ENCODE measurements around the gene ZNF618. TPM values are rescaled to one million over a fixed set of nuclear protein-coding genes. Genes with fewer than 3 reads are reported as not detected.

ZNF618 gene
- total RNA-seq, 2 experiments from 2014 or later: 0.27 to 0.70 TPM

DNA sequence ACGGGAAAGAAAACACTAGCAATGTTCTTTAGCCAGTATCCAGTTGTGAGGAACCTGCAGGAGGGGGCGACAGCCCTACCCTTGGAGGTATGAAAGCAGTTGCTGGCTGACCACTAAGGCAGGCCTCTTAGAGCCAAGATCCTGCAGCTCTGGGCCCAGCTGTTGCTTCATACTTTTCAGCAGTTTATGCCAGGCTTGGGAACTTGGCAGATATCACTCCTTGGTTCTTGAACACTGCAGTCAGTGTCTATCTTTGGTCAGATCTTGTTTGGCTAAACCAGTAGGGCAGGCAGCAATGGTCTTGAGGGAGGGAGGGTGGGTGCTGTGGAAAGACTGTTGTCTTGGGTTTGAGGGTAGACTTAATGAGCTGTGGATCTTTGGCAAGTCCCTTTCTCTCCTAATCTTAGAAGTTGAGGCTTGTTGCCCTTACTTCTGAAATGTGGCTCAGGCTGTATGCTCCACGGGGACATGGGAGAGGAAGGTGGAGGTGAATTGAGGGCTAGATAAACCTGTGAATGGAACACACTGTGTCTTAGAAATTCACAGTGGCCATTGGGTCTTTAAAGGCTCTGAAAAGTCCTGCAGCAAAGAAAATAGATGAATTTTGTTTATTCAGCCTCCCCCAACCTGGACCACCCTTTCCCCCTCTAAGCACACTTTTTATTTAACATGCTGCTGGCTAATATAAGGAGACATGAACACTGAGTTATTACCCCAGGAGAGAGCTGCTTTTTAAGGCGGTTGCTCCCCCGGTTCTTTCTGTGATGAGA, 37.5 kb downstream of the ZNF618 start:
- Mint-ChIP-seq H3K4me1 (no peaks in the 10 kb centered on the region), H3K4me3 (no peak overlapping the region), H3K27me3 (no peaks in the 10 kb centered on the region), H3K36me3 (no peaks in the 10 kb centered on the region), H3K27ac (no peak overlapping the region), H3K9me3 (no peaks in the 10 kb centered on the region)
- no peak for DNase-seq

DNA sequence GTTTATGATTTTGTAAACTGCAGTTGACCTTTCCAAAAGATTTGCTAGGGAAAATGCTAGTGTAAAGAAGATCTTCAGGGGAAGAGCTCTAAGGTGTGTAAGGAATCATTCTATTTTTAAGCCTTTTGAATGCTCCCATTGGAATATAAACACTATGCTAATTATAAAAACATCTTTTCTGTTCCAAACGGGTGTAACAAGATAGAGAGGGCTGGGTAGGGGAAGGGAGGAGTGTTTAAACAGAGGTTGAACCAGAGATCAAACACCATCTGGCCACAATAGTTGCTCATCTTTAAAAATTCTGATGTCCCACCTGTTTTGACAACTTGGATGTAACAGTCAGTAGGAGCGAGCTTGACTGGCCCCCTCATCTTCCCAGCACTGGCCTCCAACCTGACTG, 38.4 kb downstream of the ZNF618 start:
- H3K27ac Mint-ChIP-seq: no peak overlapping the region
- no peaks in the 10 kb centered on the region for H3K36me3 Mint-ChIP-seq
- H3K27me3 Mint-ChIP-seq: no peaks in the 10 kb centered on the region
- no peaks in the 10 kb centered on the region for H3K4me1 Mint-ChIP-seq
- DNase-seq: no peak
- H3K9me3 Mint-ChIP-seq: no peaks in the 10 kb centered on the region
- H3K4me3 Mint-ChIP-seq: no peak overlapping the region

DNA sequence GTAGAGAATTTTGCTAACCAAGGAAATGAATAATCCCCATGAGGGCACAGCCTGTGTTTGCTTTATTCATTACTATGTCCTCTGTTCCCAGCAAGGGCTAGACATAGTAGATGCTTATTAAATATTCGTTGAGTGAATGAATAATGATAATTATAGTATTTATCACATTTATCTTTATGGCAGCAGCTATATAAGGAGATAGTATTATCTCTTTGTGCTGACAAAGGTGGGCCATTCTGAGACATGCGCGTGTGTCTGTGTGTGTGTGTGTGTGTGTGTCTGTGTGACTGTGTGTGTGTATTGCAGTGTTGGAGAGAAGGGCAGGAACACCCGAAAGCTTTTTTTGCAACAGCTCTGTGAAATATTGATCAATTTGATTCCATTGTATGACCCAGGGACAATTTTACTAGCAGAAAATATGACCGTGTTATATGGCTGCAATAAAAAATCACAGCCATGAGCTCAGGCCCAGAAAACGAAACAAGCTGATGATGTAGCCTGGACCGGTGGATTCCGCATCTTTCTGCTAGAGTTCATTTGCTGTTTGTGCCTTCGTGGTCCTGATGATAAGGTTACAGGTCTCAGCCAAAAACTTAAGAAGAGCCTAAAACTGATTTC, 39.8 kb downstream of the ZNF618 start:
- no peak for DNase-seq
- Mint-ChIP-seq H3K4me3 (no peak overlapping the region), H3K27ac (no peak overlapping the region), H3K4me1 (no peaks in the 10 kb centered on the region), H3K27me3 (no peaks in the 10 kb centered on the region), H3K36me3 (no peaks in the 10 kb centered on the region), H3K9me3 (no peaks in the 10 kb centered on the region)

DNA sequence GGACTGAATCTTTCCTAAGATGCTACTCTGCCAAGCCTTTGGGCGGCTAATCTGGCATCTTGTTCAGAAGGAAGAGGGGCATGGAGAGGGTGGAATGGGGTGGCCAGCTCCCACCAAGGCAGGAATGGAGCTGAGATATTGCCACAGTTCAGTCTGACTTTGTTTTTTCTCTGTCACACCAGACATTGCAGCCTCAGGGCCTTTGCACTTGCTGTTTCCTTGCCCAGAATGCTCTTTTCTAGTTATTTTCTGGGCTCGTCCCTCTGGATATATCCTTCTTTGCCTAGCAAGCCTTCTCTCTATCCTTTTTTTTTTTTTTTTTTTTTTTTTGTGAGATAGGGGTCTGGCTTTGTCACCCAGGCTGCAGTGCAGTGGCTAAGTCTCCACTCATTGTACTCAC, 40.8 kb downstream of the ZNF618 start:
- no peak for DNase-seq
- no peak overlapping the region for H3K4me3 Mint-ChIP-seq
- H3K27ac Mint-ChIP-seq: no peak overlapping the region
- H3K27me3 Mint-ChIP-seq: no peaks in the 10 kb centered on the region
- H3K4me1 Mint-ChIP-seq: peaks cover under 1% of the 10 kb centered on the region
- H3K36me3 Mint-ChIP-seq: no peaks in the 10 kb centered on the region
- H3K9me3 Mint-ChIP-seq: no peaks in the 10 kb centered on the region

DNA sequence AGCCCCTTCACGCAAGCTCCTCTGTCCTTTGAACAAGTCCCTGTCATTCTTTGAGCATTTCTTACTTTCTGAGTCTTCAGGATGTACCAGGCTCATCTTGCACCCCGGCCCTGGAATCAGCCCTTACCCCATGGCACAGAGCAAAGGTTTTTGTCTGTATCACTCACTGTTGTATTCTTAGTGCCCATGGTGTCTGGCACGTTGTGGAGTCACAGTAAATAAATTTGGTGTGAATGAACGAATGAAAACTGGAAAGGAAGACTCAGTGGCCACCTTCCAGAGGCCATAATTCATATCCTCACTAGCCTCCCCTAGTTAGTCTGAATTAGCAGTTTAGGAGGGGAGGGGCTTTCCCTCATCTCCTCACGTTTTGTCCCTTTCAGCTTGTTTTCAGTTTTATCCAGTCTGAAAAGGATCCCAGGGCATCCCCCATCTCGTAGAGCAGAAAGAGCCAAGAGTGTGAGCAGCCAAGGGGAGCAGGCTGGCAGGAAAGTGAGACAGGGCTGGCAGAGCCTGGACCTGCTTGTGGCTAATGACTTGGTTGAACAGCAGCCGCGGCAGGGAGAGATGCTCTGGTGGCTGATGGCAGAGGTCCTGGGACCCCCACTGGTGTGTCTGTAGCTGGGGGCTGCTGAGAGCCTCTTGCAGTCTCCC, 42.7 kb downstream of the ZNF618 start:
- peaks cover 2% of the 10 kb centered on the region for H3K4me1 Mint-ChIP-seq

DNA sequence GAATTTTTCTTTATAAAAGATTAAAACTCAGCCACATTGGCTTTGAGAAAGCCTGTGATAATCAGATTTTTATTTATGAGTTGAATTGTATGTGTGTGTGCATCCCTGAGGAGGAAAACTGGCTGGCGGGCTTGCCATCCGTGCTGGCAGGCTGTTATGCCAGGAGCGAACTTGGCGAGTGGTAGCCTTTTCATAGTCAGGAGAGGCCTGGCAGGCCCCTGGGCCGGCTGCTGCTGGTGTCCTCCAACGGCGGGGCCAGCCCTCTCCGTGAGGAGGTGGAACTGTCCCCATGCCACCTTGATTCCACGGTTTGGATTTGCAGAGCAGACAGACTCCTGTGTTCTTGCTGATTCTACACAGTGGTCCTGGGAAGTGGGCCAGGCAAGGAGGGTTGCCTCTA, 43.3 kb downstream of the ZNF618 start:
- Mint-ChIP-seq H3K27me3 (no peaks in the 10 kb centered on the region), H3K36me3 (no peaks in the 10 kb centered on the region), H3K9me3 (no peaks in the 10 kb centered on the region), H3K27ac (no peak overlapping the region), H3K4me1 (peaks cover 2% of the 10 kb centered on the region), H3K4me3 (no peak overlapping the region)
- no peak for DNase-seq

More for the DNA sequence above, 42.7 kb downstream of the ZNF618 start:
- Mint-ChIP-seq H3K36me3 (no peaks in the 10 kb centered on the region), H3K9me3 (no peaks in the 10 kb centered on the region), H3K27ac (no peak overlapping the region), H3K4me3 (no peak overlapping the region), H3K27me3 (no peaks in the 10 kb centered on the region)
- DNase-seq: no peak

DNA sequence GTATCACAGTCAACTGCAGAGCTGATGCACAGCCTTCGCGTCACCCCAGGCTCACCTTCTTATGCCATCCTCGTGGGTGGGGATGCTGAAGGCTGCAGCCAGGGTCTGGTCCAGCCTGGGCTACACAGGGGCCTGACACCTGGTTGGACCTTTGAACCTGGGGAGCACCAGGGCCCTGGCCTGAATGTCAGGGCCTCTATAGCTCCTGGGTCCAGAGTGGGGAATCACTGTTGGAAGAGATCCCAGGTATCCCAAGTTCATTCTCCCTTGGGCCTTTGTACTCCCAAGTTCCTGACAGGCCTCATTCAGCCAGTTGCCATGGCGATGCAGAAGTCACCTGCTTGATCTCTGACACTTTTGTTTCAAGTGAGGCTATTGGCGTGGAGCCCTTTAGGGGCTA, 43.8 kb downstream of the ZNF618 start:
- H3K36me3 Mint-ChIP-seq: no peaks in the 10 kb centered on the region
- no peak overlapping the region for H3K4me3 Mint-ChIP-seq
- no peaks in the 10 kb centered on the region for H3K27me3 Mint-ChIP-seq
- DNase-seq: no peak
- H3K9me3 Mint-ChIP-seq: no peaks in the 10 kb centered on the region
- H3K27ac Mint-ChIP-seq: peak overlapping the region; percentile 9
- H3K4me1 Mint-ChIP-seq: peaks cover 2% of the 10 kb centered on the region

DNA sequence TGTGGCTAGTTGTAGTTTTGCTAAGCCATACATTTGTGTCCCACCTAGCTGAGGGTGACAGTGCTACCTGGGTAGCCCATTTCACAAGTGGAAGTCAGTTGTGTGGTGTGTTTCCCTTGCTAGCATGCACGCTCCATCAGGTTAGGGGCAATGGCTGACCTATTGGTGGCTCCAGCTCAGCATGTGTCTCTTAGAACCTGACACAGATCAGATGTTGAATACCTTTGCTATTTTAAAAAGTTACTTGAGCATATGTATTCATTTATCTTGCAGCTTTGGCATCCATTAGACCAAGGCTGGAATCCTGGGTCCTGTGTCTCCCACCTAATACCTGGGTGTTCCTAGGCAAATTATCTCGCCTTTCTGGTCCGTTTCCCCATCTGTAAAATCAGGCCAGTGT, 44.8 kb downstream of the ZNF618 start:
- H3K36me3 Mint-ChIP-seq: no peaks in the 10 kb centered on the region
- DNase-seq: no peak
- H3K4me3 Mint-ChIP-seq: no peak overlapping the region
- no peak overlapping the region for H3K27ac Mint-ChIP-seq
- peaks cover 2% of the 10 kb centered on the region for H3K4me1 Mint-ChIP-seq
- no peaks in the 10 kb centered on the region for H3K27me3 Mint-ChIP-seq
- peaks cover 1% of the 10 kb centered on the region for H3K9me3 Mint-ChIP-seq

DNA sequence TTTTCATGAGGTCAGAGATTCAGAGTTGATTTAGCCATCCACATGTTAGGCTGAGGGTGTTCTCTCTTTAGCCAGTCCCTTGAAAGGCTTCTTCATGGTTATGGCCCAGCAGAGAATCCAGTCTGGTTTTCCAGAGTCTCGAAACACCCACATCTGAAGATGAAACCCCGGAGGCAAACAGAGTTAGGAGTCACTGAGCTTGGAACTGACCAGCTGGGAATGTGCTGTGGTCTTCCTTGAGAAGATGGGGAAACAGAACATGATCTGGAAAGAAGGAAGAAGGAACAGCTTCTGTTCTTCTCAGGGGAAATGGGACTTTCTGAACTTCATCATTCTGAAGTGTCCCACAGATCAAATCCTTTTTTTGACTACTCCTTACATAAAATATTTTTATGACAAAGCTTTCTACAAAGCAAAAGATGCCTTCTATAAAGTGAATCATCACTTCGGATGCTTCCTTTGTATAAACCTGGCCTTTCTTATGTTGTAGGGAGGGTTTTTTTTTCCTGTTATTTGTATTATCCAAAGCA, 45.4 kb downstream of the ZNF618 start:
- peaks cover 4% of the 10 kb centered on the region for H3K9me3 Mint-ChIP-seq
- H3K4me3 Mint-ChIP-seq: no peak overlapping the region
- no peaks in the 10 kb centered on the region for H3K27me3 Mint-ChIP-seq
- no peak overlapping the region for H3K27ac Mint-ChIP-seq
- no peaks in the 10 kb centered on the region for H3K36me3 Mint-ChIP-seq
- peaks cover 2% of the 10 kb centered on the region for H3K4me1 Mint-ChIP-seq
- DNase-seq: no peak

DNA sequence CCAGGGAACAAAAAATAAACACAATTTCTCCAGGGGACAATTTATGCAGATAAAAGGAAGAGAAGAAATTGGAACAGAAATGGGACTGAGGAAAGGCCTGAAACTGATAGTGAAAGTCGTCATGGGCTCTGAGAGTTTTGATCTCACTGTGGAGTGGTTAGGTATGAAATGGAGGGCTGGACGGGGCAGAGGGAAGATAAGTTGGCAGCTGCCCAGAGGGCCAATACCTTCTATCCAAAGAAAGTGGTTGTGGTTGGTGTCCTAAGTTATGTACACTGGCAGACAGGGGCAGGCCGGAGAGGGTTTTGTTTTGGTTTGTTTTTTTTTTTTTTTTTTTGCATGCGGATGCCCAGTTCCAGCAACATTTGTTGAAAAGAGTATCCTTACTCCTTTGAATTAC, 46.1 kb downstream of the ZNF618 start:
- Mint-ChIP-seq H3K36me3 (no peaks in the 10 kb centered on the region), H3K4me1 (peaks cover 2% of the 10 kb centered on the region), H3K27me3 (no peaks in the 10 kb centered on the region), H3K9me3 (peaks cover 6% of the 10 kb centered on the region), H3K27ac (no peak overlapping the region), H3K4me3 (no peak overlapping the region)
- DNase-seq: no peak

DNA sequence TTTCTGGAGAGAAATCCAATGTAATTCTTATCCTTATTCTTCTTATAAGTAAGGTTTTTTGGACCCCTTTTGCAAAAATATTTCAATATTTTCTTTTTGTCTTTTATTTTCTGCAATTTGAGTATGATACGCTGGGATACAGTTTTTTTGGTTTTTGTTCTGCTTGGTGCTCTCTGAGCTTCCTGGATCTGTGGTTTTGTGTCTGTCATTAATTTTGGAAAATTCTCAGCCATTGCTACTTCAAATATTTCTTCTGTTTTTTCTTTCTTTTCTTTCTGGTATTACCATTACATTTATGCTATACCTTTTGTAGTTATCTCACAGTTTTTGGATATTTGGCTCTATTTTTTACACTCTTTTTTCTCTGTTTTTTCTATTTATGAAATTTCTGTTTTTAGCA, 50.1 kb downstream of the ZNF618 start:
- DNase-seq: no peak
- H3K9me3 Mint-ChIP-seq: peaks cover 14% of the 10 kb centered on the region
- H3K27me3 Mint-ChIP-seq: no peaks in the 10 kb centered on the region
- H3K27ac Mint-ChIP-seq: no peak overlapping the region
- H3K4me3 Mint-ChIP-seq: no peak overlapping the region
- peaks cover 2% of the 10 kb centered on the region for H3K4me1 Mint-ChIP-seq
- H3K36me3 Mint-ChIP-seq: no peaks in the 10 kb centered on the region

DNA sequence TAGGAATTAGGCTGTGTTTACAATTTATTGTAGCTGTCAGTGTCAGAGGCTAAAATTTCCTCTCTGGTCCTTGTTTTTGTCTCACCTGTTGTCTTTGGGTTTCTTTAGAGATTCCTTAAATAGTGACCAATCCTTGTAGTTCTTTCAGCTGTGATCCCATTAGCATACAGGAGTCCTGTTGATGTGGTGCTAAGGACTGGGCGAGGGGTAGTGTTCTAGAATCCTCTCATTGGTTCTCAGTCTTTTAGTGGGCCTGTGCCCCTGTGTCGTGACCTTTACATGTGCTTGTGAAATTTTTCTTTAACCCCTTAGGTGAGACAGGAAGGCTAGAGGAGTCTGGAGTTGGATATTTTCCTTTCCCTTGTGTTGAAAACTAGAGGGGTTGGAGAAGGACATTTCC, 51.2 kb downstream of the ZNF618 start:
- Mint-ChIP-seq H3K4me1 (no peaks in the 10 kb centered on the region), H3K36me3 (no peaks in the 10 kb centered on the region), H3K4me3 (no peak overlapping the region), H3K9me3 (peaks cover 14% of the 10 kb centered on the region), H3K27ac (no peak overlapping the region), H3K27me3 (no peaks in the 10 kb centered on the region)
- no peak for DNase-seq

DNA sequence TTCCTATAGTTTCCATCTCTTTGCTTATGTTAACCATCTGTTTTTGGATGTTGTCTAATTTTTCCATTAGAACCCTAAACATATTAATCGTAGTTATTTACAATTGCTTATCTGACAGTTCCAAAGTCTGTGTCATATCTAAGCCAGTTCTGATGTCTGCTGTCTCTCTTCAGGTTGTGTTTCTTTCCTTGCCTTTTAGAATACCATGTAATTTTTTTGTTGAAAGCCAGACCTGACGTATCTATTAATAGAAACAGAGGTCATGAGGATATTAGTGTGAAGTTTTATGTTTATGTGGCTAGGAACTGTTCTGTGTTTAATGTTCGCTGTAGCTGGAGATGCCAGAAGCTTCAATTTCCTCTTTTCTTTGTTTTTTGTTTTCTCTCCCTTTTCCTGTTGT, 52.2 kb downstream of the ZNF618 start:
- no peak overlapping the region for H3K27ac Mint-ChIP-seq

DNA sequence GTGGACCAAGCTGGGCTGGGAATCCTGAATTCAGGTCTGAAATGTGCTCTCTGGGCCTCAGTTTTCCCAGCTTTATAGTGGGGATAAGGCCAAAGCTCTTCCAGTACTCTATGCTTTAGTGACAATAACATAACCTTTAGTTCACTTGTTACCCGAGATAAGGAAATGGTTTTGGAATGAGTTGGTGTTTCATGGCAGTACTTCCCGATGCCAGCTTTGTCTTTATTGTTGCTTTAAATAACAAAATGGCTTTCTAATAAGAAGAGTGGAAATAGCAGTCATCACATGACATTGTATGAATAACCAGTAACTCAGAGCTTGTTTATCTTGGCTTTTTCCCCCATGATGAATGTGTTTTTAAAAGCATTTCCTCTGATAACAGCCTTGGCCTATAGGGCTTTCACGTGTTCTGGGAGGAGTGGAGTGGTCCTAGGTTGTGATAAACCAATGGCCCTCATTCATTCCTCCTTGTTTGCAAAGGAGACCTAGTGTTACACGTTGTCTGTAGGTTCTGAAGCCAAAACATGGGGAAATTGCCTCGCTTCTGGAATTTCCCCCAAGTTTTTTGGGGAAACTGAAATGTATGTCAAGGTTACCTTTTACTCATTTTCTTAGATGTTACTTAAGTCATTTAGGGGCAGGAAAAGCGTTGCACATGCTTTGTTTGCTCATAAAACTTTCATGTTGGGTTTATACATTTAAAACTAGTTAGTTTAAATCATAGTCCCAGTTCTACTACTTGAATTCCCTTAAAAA, 53.7 kb downstream of the ZNF618 start:
- peaks cover 14% of the 10 kb centered on the region for H3K9me3 Mint-ChIP-seq
- no peak for DNase-seq
- no peak overlapping the region for H3K4me3 Mint-ChIP-seq
- no peaks in the 10 kb centered on the region for H3K27me3 Mint-ChIP-seq
- H3K36me3 Mint-ChIP-seq: no peaks in the 10 kb centered on the region
- H3K4me1 Mint-ChIP-seq: no peaks in the 10 kb centered on the region
- no peak overlapping the region for H3K27ac Mint-ChIP-seq

More for the DNA sequence above, 52.2 kb downstream of the ZNF618 start:
- Mint-ChIP-seq H3K4me3 (no peak overlapping the region), H3K9me3 (peaks cover 14% of the 10 kb centered on the region), H3K27me3 (no peaks in the 10 kb centered on the region), H3K36me3 (no peaks in the 10 kb centered on the region), H3K4me1 (no peaks in the 10 kb centered on the region)
- DNase-seq: no peak

DNA sequence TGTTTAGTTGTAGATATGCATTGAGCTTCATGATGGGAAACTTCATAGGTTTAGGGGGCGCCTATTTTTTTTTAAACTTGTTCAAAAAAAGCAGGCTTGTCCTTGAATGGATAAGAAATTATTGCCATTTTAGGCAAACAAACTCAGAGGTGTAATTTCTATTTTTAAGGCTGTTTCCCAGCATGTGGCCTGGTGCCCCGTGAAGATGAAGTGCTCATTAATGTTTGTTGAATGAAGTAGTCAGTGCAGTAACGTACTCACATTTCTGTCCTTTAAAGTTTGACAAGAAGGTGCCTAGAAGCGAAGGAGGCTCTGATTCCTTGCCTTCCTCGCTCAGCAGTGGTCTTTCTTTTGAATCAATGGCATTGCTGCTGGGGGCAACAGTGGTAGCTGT, 54.3 kb downstream of the ZNF618 start:
- H3K27me3 Mint-ChIP-seq: no peaks in the 10 kb centered on the region
- H3K27ac Mint-ChIP-seq: no peak overlapping the region
- no peaks in the 10 kb centered on the region for H3K4me1 Mint-ChIP-seq
- no peaks in the 10 kb centered on the region for H3K36me3 Mint-ChIP-seq
- no peak for DNase-seq
- H3K4me3 Mint-ChIP-seq: no peak overlapping the region
- H3K9me3 Mint-ChIP-seq: peaks cover 14% of the 10 kb centered on the region
